GM12864 (cell line): ENCODE results near the gene VPS16.

ENCODE experiments used
- DNase-seq: peaks from one replicate; pipeline ENCODE4 v3.0.0-alpha.2; 2011; ENCODE audit warnings: low read depth
- H3K4me3 ChIP-seq: 2 replicates; pipeline ENCODE4 v1.5.1; 2011; ENCODE audit warnings: mild to moderate bottlenecking, low read depth, low read length, control low read depth
- TF ChIP-seq, protein P1 (sequence below): IDR thresholded peaks from 2 replicates; pipeline ENCODE4 v1.5.1; 2011; ENCODE audit warnings: low read depth, mild to moderate bottlenecking, moderate library complexity, low read length, control low read depth, inconsistent platforms; ENCODE audit errors: missing control alignments

VPS16 gene

GRCh38 chr20:2809690-2810089, 30.9 kb upstream of the VPS16 start:
- no peak for DNase-seq

DNA sequence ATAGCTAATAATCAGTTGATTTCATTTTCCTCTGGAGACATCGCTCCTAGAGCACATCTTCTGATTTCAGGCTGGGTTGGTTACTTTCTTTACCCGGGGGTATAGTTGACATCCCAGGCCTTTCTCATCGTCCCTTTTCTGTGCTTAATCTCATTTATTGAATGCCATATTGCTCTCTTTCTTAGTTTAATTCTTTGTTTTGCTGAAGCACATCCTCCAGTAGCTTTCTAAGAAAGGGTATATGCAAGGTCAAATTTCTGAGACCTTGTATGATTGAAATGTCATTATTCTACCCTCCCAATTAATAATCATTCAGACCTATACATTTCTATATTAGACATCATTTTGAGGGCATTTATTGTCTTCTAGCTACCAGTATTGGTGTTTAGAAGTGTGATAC, 28.4 kb upstream of the VPS16 start:
- no peak overlapping the region for H3K4me3 ChIP-seq
- TF ChIP-seq, protein P1, sequence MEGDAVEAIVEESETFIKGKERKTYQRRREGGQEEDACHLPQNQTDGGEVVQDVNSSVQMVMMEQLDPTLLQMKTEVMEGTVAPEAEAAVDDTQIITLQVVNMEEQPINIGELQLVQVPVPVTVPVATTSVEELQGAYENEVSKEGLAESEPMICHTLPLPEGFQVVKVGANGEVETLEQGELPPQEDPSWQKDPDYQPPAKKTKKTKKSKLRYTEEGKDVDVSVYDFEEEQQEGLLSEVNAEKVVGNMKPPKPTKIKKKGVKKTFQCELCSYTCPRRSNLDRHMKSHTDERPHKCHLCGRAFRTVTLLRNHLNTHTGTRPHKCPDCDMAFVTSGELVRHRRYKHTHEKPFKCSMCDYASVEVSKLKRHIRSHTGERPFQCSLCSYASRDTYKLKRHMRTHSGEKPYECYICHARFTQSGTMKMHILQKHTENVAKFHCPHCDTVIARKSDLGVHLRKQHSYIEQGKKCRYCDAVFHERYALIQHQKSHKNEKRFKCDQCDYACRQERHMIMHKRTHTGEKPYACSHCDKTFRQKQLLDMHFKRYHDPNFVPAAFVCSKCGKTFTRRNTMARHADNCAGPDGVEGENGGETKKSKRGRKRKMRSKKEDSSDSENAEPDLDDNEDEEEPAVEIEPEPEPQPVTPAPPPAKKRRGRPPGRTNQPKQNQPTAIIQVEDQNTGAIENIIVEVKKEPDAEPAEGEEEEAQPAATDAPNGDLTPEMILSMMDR: no peak
- no peak for DNase-seq

More at GRCh38 chr20:2809690-2810089, 30.9 kb upstream of the VPS16 start:
- TF ChIP-seq, protein P1: no peak
- no peak overlapping the region for H3K4me3 ChIP-seq

DNA sequence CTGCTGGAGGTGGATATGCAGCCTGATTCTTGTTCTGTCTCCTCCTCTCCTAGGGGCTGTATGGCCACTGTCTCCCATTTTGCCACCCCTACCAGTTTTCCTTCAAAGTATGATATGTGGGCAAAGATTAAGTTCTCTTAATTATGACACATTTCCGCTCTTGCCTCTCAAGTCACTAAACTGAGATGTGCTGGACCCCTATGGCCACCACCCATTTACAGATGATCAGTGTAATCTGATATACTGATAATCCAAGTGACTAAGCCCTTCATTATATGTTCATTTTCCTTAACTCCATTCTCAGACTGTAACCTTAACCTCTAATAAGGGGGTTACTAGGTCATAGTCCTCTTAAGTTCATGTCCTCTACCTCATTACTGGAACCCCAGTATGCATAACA, 26.5 kb upstream of the VPS16 start:
- TF ChIP-seq, protein P1: no peak
- DNase-seq: no peak
- no peak overlapping the region for H3K4me3 ChIP-seq

- no peak for DNase-seq
- H3K4me3 ChIP-seq: no peak within 1 kb of the TSS
These were observed 25.9 kb upstream of the VPS16 start, which contains the start of gene C20orf141 for GRCh38 chr20:2814587-2815051. C20orf141 (plus strand) TSS chr20:2814987; CDS start chr20:2815185, 198 bp downstream.

DNA sequence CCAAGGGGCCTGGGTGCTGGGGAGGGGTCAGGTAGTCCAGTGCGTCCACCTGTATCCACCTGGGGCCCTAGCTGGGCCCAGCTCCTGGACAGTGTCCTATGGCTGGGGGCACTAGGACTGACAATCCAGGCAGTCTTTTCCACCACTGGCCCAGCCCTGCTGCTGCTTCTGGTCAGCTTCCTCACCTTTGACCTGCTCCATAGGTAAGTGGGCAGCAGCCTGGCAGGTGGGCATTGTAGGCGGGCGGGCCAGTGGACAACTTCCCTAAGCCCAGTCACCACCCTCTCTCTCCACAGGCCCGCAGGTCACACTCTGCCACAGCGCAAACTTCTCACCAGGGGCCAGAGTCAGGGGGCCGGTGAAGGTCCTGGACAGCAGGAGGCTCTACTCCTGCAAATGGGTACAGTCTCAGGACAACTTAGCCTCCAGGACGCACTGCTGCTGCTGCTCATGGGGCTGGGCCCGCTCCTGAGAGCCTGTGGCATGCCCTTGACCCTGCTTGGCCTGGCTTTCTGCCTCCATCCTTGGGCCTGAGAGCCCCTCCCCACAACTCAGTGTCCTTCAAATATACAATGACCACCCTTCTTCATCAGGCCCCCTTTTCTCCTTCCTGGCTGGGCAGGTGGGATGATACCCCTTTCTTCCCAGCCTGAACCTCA, 25.2 kb upstream of the VPS16 start:
- no peak overlapping the region for H3K4me3 ChIP-seq
- TF ChIP-seq, protein P1: no peak
- DNase-seq: no peak

More at GRCh38 chr20:2814587-2815051, 25.9 kb upstream of the VPS16 start, which contains the start of gene C20orf141:
- TF ChIP-seq, protein P1: no peak

- TF ChIP-seq, protein P1: no peak
- no peak for DNase-seq
- no peak within 1 kb of the TSS for H3K4me3 ChIP-seq
These were observed 24.4 kb upstream of the VPS16 start, which contains the start of gene TMEM239 for GRCh38 chr20:2816030-2816582. TMEM239 (plus strand) TSS chr20:2816364; CDS start chr20:2816555, 191 bp downstream.
